Measurements from ENCODE around the gene LONP1. TPM values are rescaled to one million over a fixed set of nuclear protein-coding genes. Genes with fewer than 3 reads are reported as not detected.

LONP1 gene
- total RNA-seq, 2 experiments from 2014 or later: 71.7 to 79.6 TPM

DNA sequence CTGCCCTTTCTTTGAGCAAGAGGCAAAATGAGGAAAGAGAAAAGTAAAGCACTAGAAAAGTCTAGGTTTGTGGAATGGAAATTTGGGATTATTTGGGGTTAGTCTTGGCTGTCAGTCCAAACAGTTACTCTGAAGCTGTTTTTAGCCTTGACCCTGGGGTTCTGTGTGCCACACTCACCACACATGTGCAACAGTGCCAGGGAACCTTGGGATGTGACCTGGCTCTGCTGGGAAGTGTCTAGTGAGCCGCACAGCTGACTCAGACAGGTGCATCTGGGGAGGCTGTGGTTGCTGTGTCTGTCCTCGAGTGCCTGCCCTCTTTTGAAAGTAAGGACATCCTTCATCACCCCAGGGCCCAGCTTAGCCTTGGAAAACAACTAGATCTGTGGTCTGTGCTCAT is 55.4 kb downstream of the LONP1 start:
- CTCF ChIA-PET: interaction anchor here (1.7 kb wide), 1 partner anchor 12 kb away, joined by 8 read pairs; no protein-coding TSS in a partner anchor
- H3K4me1 Mint-ChIP-seq: no peaks in the 10 kb centered on the region
- POLR2A ChIA-PET: no interaction called here
- no peak for DNase-seq
- no peak overlapping the region for H3K27ac Mint-ChIP-seq
- no peaks in the 10 kb centered on the region for H3K27me3 Mint-ChIP-seq
- H3K4me3 Mint-ChIP-seq: no peak overlapping the region
- H3K36me3 Mint-ChIP-seq (ENCODE audit: low read depth): peaks cover 60% of the 10 kb centered on the region
- H3K9me3 Mint-ChIP-seq: no peaks in the 10 kb centered on the region

DNA sequence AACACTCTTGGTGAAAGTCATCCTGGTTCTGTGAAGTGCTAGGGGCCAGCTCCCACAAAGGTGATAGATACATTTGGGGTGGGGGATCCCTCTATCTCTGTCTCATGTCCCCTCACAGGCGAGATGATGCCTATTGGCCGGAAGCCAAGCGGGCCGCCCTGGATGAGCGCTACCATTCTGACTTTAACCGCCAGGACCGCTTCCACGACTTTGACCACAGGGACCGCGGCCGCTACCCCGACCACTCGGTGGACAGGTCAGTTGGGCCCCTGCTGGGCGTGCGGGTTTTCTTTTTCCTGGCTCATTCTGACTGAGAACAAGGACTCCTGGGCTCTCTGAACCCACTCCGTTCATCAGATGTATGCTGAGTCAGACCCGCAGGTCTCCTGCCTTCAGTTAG is 56.0 kb downstream of the LONP1 start:
- CTCF ChIA-PET: interaction anchor here (1.7 kb wide), 1 partner anchor 12 kb away, joined by 8 read pairs; no protein-coding TSS in a partner anchor
- no peak overlapping the region for H3K4me3 Mint-ChIP-seq
- H3K27me3 Mint-ChIP-seq: no peaks in the 10 kb centered on the region
- POLR2A ChIA-PET: no interaction called here
- H3K27ac Mint-ChIP-seq: no peak overlapping the region
- H3K36me3 Mint-ChIP-seq (ENCODE audit: low read depth): peaks cover 58% of the 10 kb centered on the region
- no peak for DNase-seq
- H3K9me3 Mint-ChIP-seq: no peaks in the 10 kb centered on the region
- H3K4me1 Mint-ChIP-seq: no peaks in the 10 kb centered on the region

DNA sequence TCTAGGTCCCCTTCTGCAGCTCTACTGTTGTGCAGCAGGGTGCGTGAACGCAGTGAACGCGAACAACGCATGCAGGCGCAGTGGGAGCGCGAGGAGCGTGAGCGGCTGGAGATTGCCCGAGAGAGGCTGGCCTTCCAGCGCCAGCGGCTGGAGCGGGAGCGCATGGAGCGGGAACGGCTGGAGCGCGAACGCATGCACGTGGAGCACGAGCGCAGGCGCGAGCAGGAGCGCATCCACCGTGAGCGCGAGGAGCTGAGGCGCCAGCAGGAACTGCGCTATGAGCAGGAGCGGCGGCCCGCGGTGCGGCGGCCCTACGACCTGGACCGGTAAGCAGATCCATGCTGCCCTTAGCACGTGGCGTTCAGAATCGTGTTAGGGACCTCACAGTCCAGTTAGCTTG is 58.5 kb downstream of the LONP1 start:
- peaks cover 56% of the 10 kb centered on the region for H3K36me3 Mint-ChIP-seq (ENCODE audit: low read depth)
- CTCF ChIA-PET: interaction anchor here (0.6 to 1.0 kb wide), 2 partner anchors 51 to 1402 kb away, joined by 3 read pairs; no protein-coding TSS in a partner anchor
- H3K27ac Mint-ChIP-seq: no peak overlapping the region

DNA sequence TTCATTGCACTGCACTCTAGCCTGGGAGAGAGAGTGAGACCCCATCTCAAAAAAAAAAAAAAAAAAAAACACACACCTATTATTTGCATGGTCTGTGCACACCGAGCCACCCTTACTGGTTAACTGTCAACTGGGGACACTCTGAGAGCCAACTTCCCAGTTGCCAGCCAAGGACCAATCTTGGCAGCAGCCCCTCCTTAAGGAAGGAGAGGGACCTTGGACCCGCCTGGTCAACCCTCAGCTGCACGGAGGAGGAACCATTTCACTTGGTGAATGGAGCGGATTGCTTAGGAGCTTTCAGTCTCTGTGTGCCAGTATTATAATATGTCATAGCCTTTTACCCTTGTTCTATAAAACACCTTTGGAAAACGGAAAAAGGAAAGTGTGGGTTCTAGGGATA is 64.5 kb downstream of the LONP1 start:
- no peaks in the 10 kb centered on the region for H3K4me1 Mint-ChIP-seq
- ChIA-PET POLR2A (no interaction called here), CTCF (interaction anchor here (0.6 to 2.2 kb wide), 4 partner anchors 10 to 34 kb away, joined by 3 to 9 read pairs (median 3); no protein-coding TSS in a partner anchor)
- no peak overlapping the region for H3K27ac Mint-ChIP-seq
- no peaks in the 10 kb centered on the region for H3K27me3 Mint-ChIP-seq
- no peak for DNase-seq
- H3K9me3 Mint-ChIP-seq: no peaks in the 10 kb centered on the region
- peaks cover 61% of the 10 kb centered on the region for H3K36me3 Mint-ChIP-seq (ENCODE audit: low read depth)
- H3K4me3 Mint-ChIP-seq: no peak overlapping the region

More for the DNA sequence above, 58.5 kb downstream of the LONP1 start:
- DNase-seq: no peak
- H3K27me3 Mint-ChIP-seq: no peaks in the 10 kb centered on the region
- POLR2A ChIA-PET: no interaction called here
- no peaks in the 10 kb centered on the region for H3K4me1 Mint-ChIP-seq
- no peaks in the 10 kb centered on the region for H3K9me3 Mint-ChIP-seq
- H3K4me3 Mint-ChIP-seq: no peak overlapping the region

DNA sequence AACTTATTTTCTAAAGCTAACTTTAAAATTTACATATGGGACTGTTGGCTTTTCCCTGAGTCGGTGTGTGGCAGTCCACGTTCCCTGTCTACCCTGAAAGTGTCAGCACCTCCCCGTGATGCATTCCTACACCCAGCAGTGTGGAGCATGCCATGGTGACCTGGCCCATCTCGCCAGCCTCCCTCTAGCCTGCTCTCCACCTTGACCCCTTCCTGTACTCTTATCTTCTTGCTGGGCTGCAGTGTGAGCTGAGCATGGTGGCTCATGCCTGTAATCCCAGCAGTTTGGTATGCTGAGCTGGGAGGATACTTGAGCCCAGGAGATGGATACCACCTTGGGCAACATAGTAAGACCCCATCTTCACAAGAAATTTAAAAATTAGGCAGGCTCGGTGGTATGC is 65.0 kb downstream of the LONP1 start:
- no peak for DNase-seq
- Mint-ChIP-seq H3K27ac (no peak overlapping the region), H3K4me1 (no peaks in the 10 kb centered on the region), H3K36me3 (ENCODE audit: low read depth) (peaks cover 64% of the 10 kb centered on the region), H3K4me3 (no peak overlapping the region), H3K9me3 (no peaks in the 10 kb centered on the region), H3K27me3 (no peaks in the 10 kb centered on the region)
- CTCF ChIA-PET: interaction anchor here (1.5 to 2.2 kb wide), 3 partner anchors 10 to 35 kb away, joined by 3 to 9 read pairs (median 3); no protein-coding TSS in a partner anchor
- POLR2A ChIA-PET: no interaction called here

DNA sequence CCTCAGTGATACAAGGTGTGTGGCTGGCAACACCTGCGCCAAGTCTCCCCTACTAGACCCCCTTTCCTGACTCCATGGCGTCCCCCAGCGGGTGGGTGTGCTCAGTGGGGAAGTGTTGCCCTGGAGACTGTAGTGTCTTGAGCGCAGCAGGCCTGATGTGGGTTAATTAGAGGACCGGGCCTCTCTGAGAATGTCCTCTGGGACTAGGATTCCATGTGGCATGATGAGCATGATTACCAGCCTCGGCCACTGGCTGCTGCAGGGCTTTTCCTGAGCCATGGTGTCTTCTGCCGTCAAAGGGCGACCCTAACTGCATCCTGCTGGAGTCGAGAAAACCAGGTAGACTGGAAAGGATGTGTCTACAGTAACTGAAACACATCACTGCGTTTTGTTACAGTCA is 67.7 kb downstream of the LONP1 start:
- DNase-seq: no peak
- Mint-ChIP-seq H3K9me3 (no peaks in the 10 kb centered on the region), H3K27ac (no peak overlapping the region), H3K4me1 (no peaks in the 10 kb centered on the region), H3K36me3 (ENCODE audit: low read depth) (peaks cover 70% of the 10 kb centered on the region), H3K4me3 (no peak overlapping the region), H3K27me3 (no peaks in the 10 kb centered on the region)
- POLR2A ChIA-PET: no interaction called here
- CTCF ChIA-PET: no interaction called here

DNA sequence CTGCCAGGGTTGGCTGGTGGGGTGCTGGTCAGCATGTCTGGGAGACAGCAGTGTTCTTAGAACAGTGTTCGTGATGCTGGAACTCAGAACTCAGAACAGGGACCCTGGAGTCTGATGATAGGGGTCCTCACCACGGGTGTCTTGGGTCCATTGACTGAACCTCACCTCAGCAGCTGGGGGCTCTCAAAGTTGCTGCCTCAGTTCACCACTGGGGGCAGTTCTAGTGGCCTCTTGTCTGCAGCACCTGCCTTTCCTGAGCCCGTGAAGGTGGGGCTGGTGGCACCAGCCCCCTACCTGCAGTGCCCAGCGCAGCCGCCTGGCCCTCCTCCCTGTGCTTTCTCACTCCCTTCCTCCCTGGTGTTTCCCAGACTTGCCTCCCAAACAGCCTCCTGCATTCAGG is 68.6 kb downstream of the LONP1 start:
- H3K4me1 Mint-ChIP-seq: no peaks in the 10 kb centered on the region
- no peaks in the 10 kb centered on the region for H3K9me3 Mint-ChIP-seq
- CTCF ChIA-PET: interaction anchor here (1.1 kb wide), 1 partner anchor 69 kb away, joined by 3 read pairs; the partner anchor contains the start of genes CATSPERD and LONP1

DNA sequence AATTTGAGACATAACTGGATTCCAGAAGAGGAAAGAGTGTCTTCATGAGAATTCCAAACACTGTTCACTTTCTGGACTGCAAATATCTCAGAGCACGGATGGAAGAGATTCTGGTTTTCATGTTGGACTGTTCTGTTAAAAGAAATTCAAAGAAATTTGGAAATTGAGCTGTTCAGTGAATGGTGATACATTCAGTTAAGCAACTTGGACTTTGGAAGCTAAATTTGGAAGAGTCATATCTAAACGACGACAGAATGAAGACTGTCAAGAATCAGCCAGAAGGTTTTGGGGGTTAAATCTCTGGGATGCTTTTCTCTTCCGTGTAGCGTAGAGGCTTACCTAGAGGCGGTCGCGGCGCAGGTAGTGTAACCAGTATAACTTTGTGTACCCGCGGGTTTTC is 71.5 kb downstream of the LONP1 start:
- Mint-ChIP-seq H3K4me3 (no peak overlapping the region), H3K9me3 (no peaks in the 10 kb centered on the region), H3K4me1 (no peaks in the 10 kb centered on the region), H3K27me3 (no peaks in the 10 kb centered on the region), H3K27ac (no peak overlapping the region), H3K36me3 (ENCODE audit: low read depth) (peaks cover 76% of the 10 kb centered on the region)
- CTCF ChIA-PET: no interaction called here
- POLR2A ChIA-PET: no interaction called here
- no peak for DNase-seq

More for the DNA sequence above, 68.6 kb downstream of the LONP1 start:
- Mint-ChIP-seq H3K36me3 (ENCODE audit: low read depth) (peaks cover 73% of the 10 kb centered on the region), H3K27me3 (no peaks in the 10 kb centered on the region), H3K4me3 (no peak overlapping the region), H3K27ac (peak overlapping the region; percentile 36)
- DNase-seq: no peak
- POLR2A ChIA-PET: no interaction called here

DNA sequence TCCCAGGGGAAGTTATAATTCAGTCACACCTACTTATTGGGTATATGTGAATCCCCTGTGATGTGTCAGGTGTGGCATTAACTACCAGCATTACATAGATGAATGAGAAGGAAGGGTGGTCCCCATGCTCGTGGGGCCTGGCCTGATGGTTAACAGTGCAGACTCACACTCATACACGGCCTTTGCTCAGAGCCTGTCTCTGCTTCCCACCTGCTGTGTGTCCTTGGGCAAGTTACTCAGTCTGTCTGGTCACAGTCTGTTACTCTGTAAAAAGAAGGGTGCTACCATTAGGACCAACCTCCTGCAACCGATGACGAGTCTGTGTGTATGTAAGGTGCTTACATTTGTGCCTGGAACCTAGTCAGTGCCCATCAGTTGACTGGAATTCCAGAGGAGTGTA is 73.2 kb downstream of the LONP1 start:
- DNase-seq: no peak
- peaks cover 2% of the 10 kb centered on the region for H3K4me1 Mint-ChIP-seq
- no peaks in the 10 kb centered on the region for H3K9me3 Mint-ChIP-seq
- H3K36me3 Mint-ChIP-seq (ENCODE audit: low read depth): peaks cover 75% of the 10 kb centered on the region
- no peaks in the 10 kb centered on the region for H3K27me3 Mint-ChIP-seq
- H3K27ac Mint-ChIP-seq: peak overlapping the region; percentile 21
- no peak overlapping the region for H3K4me3 Mint-ChIP-seq
- CTCF ChIA-PET: interaction anchor here (0.6 kb wide), 1 partner anchor 41 kb away, joined by 3 read pairs; no protein-coding TSS in a partner anchor
- POLR2A ChIA-PET: no interaction called here

DNA sequence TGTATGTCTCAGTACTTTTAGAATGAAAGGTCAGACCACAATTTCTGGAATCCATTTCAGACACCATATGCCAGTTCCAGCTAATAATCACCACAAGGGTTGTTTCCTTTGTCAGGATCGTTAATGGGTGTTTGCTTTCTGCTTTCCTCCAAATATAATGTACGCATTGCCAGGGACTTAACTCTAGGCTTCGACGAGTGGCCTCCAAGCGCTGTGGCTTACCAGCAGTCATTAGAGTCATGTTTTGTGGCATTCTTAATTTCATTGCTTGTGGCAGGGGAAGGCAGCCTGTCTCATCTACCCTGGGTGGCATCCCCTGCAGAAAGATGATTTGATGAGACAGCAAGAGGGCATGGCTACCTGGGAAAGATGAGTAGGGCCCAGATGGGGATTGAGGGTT is 74.5 kb downstream of the LONP1 start:
- H3K4me1 Mint-ChIP-seq: peaks cover 6% of the 10 kb centered on the region
- H3K27ac Mint-ChIP-seq: no peak overlapping the region
- CTCF ChIA-PET: no interaction called here
- H3K36me3 Mint-ChIP-seq (ENCODE audit: low read depth): peaks cover 72% of the 10 kb centered on the region
- no peak overlapping the region for H3K4me3 Mint-ChIP-seq
- H3K9me3 Mint-ChIP-seq: no peaks in the 10 kb centered on the region
- POLR2A ChIA-PET: no interaction called here
- DNase-seq: no peak
- no peaks in the 10 kb centered on the region for H3K27me3 Mint-ChIP-seq

DNA sequence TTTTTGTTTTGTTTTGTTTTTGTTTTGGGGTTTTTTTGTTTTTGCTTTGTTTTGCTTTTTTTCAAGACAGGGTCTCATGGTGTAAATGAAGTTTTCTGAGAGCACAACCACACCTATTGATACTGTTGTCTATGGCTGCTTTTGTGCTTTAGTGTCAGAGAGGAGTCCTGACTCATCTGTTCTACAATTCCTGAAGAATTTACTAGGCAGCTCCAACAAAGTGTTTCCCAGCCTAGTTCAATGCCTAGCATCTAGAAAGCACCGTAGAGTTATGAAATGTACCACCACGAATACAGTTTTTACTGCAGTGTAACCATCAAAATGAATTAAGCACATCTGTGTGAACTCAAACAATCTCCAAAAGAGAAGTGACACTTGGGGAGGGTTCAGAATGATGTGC is 75.9 kb downstream of the LONP1 start:
- H3K4me3 Mint-ChIP-seq: no peak overlapping the region
- no peak for DNase-seq
- H3K4me1 Mint-ChIP-seq: peaks cover 8% of the 10 kb centered on the region
- H3K36me3 Mint-ChIP-seq (ENCODE audit: low read depth): peaks cover 66% of the 10 kb centered on the region
- H3K27me3 Mint-ChIP-seq: no peaks in the 10 kb centered on the region
- H3K9me3 Mint-ChIP-seq: no peaks in the 10 kb centered on the region
- POLR2A ChIA-PET: no interaction called here
- CTCF ChIA-PET: no interaction called here
- H3K27ac Mint-ChIP-seq: no peak overlapping the region

DNA sequence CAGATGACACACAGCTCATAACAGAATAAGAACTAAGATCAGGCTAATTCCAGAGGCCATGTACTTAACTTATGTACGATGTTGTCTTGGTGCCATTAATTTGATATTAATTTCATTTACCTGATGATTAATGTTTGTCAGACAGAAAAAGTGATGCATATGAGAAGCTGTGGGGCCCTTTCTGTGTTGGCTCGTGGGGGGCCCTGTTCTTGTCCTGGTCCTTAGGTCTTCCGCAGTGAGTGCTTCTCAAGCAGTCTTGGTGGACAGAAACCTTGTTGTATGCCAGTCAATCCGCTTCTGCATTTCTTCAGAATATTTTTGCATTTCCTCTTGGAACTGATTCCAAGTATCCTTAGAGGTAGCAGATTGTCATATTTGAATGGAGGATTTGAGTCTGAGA is 76.9 kb downstream of the LONP1 start:
- H3K4me1 Mint-ChIP-seq: peaks cover 8% of the 10 kb centered on the region
- no peak for DNase-seq
- H3K36me3 Mint-ChIP-seq (ENCODE audit: low read depth): peaks cover 61% of the 10 kb centered on the region
- H3K27ac Mint-ChIP-seq: no peak overlapping the region
- CTCF ChIA-PET: no interaction called here
- no peak overlapping the region for H3K4me3 Mint-ChIP-seq
- no peaks in the 10 kb centered on the region for H3K27me3 Mint-ChIP-seq
- POLR2A ChIA-PET: no interaction called here
- H3K9me3 Mint-ChIP-seq: no peaks in the 10 kb centered on the region

DNA sequence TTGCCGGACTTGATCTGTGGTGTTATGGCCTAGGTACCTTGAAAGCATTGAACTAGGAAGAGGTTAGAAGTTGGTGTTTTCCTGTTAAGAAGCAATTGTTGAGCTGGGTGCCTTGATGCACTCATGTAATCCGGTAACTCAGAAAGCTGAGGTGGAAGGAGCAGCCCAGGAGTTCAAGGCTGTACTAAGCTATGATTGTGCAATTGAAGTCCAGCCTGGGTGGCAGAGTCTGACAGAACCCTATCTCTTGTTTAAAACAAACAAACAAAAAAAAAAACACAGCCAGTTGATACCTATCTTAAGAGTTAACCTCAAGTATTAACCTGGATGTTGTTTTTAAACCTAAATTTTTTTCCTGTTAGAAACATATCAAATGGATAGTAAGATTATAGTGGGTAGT is 77.7 kb downstream of the LONP1 start:
- ChIA-PET CTCF (no interaction called here), POLR2A (no interaction called here)
- Mint-ChIP-seq H3K27me3 (no peaks in the 10 kb centered on the region), H3K4me1 (peaks cover 8% of the 10 kb centered on the region), H3K27ac (no peak overlapping the region), H3K4me3 (no peak overlapping the region), H3K9me3 (no peaks in the 10 kb centered on the region), H3K36me3 (ENCODE audit: low read depth) (peaks cover 55% of the 10 kb centered on the region)
- DNase-seq: no peak

Measured in activated CD4-positive, alpha-beta T cell treated with anti-CD3 and anti-CD28 coated beads, Interleukin-2, amount 10 ng/mL, durations not matched to agents 7 days and 5 days (primary cell).